Suppressor macrophage (primary cell): ENCODE data around the gene GRM4.

Experiments
- DNase-seq, 4 experiments: peaks; one replicate each; pipeline ENCODE4 v3.0.0-alpha.2; 2020 to 2022

The GRM4 gene

GRCh38 chr6:34106421-34106820 is 39.5 kb downstream of the GRM4 start:
- DNase-seq, result no peak

GRCh38 chr6:34104628-34105027 is 41.3 kb downstream of the GRM4 start:
- no peak for DNase-seq

- DNase-seq, result no peak
These were observed 41.7 kb downstream of the GRM4 start for GRCh38 chr6:34104186-34104585.

- DNase-seq, result no peak
These were observed 42.6 kb downstream of the GRM4 start for GRCh38 chr6:34103321-34103720.

- no peak for DNase-seq
These were observed 43.2 kb downstream of the GRM4 start for GRCh38 chr6:34102696-34103095.

- no peak for DNase-seq
These were observed 43.7 kb downstream of the GRM4 start for GRCh38 chr6:34102099-34102656.

GRCh38 chr6:34100788-34101187 is 45.1 kb downstream of the GRM4 start:
- DNase-seq, result no peak

- no peak for DNase-seq
These were observed 46.0 kb downstream of the GRM4 start for GRCh38 chr6:34099878-34100277.

GRCh38 chr6:34098045-34098936 is 47.6 kb downstream of the GRM4 start:
- no peak for DNase-seq

- DNase-seq, result no peak
These were observed 49.1 kb downstream of the GRM4 start for GRCh38 chr6:34096814-34097213.

- DNase-seq, result no peak
These were observed 49.7 kb downstream of the GRM4 start for GRCh38 chr6:34096193-34096592.

GRCh38 chr6:34095741-34096140 is 50.1 kb downstream of the GRM4 start:
- no peak for DNase-seq

- DNase-seq, result no peak
These were observed 50.8 kb downstream of the GRM4 start for GRCh38 chr6:34095136-34095505.

- DNase-seq, result no peak
These were observed 51.3 kb downstream of the GRM4 start for GRCh38 chr6:34094474-34095135.

GRCh38 chr6:34093854-34094430 is 51.9 kb downstream of the GRM4 start:
- no peak for DNase-seq

- DNase-seq, result no peak
These were observed 52.7 kb downstream of the GRM4 start for GRCh38 chr6:34093206-34093605.

- DNase-seq, result no peak
These were observed 53.3 kb downstream of the GRM4 start for GRCh38 chr6:34092631-34093030.

- DNase-seq, result no peak
These were observed 55.0 kb downstream of the GRM4 start for GRCh38 chr6:34090935-34091334.

GRCh38 chr6:34090529-34090928 is 55.4 kb downstream of the GRM4 start:
- DNase-seq, result no peak

- DNase-seq, result no peak
These were observed 59.3 kb downstream of the GRM4 start for GRCh38 chr6:34086558-34086957.

- no peak for DNase-seq
These were observed 60.3 kb downstream of the GRM4 start for GRCh38 chr6:34085453-34086170.

GRCh38 chr6:34084591-34085290 is 61.1 kb downstream of the GRM4 start:
- no peak for DNase-seq
